ENCODE data around the gene PPM1E.

GRCh38 chr17:58722696-58723095 lies 33.0 kb upstream of the PPM1E start:
- no peak for TF ChIP-seq POLR2A (IDR thresholded peaks at IDR 0.05)
- TF ChIP-seq CTCF (IDR thresholded peaks at IDR 0.05): no peak

Data from esophagus squamous epithelium (tissue), 4 donors.